ENCODE results near the gene LRRC73.

DNA sequence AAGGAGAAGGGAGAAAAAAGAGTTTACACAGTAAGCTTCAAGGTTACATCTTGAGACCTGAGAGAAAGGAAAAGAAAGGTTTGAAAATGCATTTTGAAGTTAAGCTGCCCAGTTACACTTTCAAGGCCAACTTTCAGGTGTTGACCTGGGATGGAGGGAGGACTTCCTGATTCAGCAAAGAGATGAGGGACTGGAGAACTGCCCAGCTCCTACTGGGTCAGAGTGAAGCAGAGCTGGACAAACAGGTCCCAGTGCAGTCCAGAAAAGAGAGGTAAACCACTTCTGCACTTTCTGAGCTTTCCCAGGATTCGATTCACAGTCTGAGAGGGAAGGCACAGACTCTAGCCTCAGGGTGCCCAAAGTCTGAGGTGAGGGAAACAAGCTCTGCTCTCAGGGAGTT, 38.7 kb downstream of the LRRC73 start:
- TF ChIP-seq ZNF416 (CRISPR knock-in tag; IDR thresholded peaks at IDR 0.05) (no peak), ZNF121 (CRISPR knock-in tag; IDR thresholded peaks at IDR 0.05) (no peak), GABPB1 (CRISPR knock-in tag; IDR thresholded peaks at IDR 0.05) (no peak), FOXP1 (CRISPR knock-in tag; IDR thresholded peaks at IDR 0.05; ENCODE audit: borderline replicate concordance) (no peak), NR2C2 (CRISPR knock-in tag; IDR thresholded peaks at IDR 0.05) (no peak), NFE2L1 (CRISPR knock-in tag; IDR thresholded peaks at IDR 0.05) (no peak), MYBL2 (CRISPR knock-in tag; IDR thresholded peaks at IDR 0.05) (no peak), GRHL2 (CRISPR knock-in tag; IDR thresholded peaks at IDR 0.05; ENCODE audit: insufficient replicate concordance, severe bottlenecking) (no peak)
- TF ChIP-seq, protein P1, sequence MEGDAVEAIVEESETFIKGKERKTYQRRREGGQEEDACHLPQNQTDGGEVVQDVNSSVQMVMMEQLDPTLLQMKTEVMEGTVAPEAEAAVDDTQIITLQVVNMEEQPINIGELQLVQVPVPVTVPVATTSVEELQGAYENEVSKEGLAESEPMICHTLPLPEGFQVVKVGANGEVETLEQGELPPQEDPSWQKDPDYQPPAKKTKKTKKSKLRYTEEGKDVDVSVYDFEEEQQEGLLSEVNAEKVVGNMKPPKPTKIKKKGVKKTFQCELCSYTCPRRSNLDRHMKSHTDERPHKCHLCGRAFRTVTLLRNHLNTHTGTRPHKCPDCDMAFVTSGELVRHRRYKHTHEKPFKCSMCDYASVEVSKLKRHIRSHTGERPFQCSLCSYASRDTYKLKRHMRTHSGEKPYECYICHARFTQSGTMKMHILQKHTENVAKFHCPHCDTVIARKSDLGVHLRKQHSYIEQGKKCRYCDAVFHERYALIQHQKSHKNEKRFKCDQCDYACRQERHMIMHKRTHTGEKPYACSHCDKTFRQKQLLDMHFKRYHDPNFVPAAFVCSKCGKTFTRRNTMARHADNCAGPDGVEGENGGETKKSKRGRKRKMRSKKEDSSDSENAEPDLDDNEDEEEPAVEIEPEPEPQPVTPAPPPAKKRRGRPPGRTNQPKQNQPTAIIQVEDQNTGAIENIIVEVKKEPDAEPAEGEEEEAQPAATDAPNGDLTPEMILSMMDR (IDR thresholded peaks at IDR 0.05) = no peak
- TF ChIP-seq, protein P2, sequence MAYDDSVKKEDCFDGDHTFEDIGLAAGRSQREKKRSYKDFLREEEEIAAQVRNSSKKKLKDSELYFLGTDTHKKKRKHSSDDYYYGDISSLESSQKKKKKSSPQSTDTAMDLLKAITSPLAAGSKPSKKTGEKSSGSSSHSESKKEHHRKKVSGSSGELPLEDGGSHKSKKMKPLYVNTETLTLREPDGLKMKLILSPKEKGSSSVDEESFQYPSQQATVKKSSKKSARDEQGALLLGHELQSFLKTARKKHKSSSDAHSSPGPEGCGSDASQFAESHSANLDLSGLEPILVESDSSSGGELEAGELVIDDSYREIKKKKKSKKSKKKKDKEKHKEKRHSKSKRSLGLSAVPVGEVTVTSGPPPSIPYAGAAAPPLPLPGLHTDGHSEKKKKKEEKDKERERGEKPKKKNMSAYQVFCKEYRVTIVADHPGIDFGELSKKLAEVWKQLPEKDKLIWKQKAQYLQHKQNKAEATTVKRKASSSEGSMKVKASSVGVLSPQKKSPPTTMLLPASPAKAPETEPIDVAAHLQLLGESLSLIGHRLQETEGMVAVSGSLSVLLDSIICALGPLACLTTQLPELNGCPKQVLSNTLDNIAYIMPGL (CRISPR knock-in tag; IDR thresholded peaks at IDR 0.05) = no peak
- TF ChIP-seq, protein P3, sequence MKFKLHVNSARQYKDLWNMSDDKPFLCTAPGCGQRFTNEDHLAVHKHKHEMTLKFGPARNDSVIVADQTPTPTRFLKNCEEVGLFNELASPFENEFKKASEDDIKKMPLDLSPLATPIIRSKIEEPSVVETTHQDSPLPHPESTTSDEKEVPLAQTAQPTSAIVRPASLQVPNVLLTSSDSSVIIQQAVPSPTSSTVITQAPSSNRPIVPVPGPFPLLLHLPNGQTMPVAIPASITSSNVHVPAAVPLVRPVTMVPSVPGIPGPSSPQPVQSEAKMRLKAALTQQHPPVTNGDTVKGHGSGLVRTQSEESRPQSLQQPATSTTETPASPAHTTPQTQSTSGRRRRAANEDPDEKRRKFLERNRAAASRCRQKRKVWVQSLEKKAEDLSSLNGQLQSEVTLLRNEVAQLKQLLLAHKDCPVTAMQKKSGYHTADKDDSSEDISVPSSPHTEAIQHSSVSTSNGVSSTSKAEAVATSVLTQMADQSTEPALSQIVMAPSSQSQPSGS (CRISPR knock-in tag; IDR thresholded peaks at IDR 0.05; ENCODE audit: borderline replicate concordance, low read depth) = no peak
- TF ChIP-seq, protein P4, sequence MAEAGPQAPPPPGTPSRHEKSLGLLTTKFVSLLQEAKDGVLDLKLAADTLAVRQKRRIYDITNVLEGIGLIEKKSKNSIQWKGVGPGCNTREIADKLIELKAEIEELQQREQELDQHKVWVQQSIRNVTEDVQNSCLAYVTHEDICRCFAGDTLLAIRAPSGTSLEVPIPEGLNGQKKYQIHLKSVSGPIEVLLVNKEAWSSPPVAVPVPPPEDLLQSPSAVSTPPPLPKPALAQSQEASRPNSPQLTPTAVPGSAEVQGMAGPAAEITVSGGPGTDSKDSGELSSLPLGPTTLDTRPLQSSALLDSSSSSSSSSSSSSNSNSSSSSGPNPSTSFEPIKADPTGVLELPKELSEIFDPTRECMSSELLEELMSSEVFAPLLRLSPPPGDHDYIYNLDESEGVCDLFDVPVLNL (CRISPR knock-in tag; IDR thresholded peaks at IDR 0.05; ENCODE audit: borderline replicate concordance, low read depth) = no peak
- TF ChIP-seq, protein P5, sequence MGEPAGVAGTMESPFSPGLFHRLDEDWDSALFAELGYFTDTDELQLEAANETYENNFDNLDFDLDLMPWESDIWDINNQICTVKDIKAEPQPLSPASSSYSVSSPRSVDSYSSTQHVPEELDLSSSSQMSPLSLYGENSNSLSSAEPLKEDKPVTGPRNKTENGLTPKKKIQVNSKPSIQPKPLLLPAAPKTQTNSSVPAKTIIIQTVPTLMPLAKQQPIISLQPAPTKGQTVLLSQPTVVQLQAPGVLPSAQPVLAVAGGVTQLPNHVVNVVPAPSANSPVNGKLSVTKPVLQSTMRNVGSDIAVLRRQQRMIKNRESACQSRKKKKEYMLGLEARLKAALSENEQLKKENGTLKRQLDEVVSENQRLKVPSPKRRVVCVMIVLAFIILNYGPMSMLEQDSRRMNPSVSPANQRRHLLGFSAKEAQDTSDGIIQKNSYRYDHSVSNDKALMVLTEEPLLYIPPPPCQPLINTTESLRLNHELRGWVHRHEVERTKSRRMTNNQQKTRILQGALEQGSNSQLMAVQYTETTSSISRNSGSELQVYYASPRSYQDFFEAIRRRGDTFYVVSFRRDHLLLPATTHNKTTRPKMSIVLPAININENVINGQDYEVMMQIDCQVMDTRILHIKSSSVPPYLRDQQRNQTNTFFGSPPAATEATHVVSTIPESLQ (CRISPR knock-in tag; IDR thresholded peaks at IDR 0.05) = no peak
- TF ChIP-seq, protein P6, sequence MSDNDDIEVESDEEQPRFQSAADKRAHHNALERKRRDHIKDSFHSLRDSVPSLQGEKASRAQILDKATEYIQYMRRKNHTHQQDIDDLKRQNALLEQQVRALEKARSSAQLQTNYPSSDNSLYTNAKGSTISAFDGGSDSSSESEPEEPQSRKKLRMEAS (CRISPR knock-in tag; IDR thresholded peaks at IDR 0.05) = no peak
